HG03558 (cell line): Measurements from ENCODE around the gene STAB2.
"Not testable (repeated sequence)": the region's sequence is repeated elsewhere in the genome, so short reads cannot be mapped to it uniquely, and the experiment has no call there.

Experiments
- ATAC-seq: cut with Tn5 transposase; IDR thresholded peaks from one replicate; pipeline ENCODE4 v1.9.1; 2021; ENCODE audit warnings: moderate number of reproducible peaks; ENCODE audit not compliant: unreplicated experiment; ENCODE audit errors: extremely low read depth

The STAB2 gene

DNA sequence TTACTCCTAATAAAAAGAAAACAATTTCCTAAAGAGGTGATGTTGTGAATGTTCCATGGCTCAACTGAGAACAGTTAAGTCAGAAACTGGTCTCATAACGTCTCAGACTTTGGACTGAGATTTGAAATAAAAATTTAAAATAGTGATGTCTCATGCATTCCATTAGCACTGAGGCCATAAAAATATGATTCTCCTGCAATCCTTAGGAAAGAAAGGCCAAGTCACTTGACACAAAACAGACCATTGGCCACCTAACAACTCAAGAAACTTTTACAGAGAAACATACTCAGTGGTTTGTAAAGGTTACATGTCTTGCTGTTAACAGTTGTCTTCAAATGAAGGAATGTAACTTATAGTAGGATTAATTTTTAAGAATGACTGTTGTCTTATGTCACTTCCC, 58.1 kb downstream of the STAB2 start:
- ATAC-seq = no peak

DNA sequence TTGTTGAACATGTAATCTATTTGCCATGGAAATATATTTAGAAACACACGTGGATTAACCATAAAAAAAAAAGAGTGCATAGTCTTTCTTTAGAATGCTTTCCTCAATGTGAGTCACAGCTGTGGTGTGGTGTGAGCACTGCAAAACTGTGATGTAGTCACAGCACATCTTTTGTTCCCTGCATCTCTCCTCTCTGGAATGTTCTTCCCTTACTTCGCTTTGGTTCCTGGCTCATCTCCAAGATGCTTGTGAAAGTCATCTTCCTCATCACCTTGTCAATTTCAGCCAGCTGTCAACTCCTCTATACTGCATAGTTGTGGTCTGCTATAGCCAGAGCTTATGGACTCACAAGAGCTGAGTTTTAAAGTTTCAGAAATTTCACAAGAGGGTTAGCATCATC, 60.2 kb downstream of the STAB2 start:
- no peak for ATAC-seq

DNA sequence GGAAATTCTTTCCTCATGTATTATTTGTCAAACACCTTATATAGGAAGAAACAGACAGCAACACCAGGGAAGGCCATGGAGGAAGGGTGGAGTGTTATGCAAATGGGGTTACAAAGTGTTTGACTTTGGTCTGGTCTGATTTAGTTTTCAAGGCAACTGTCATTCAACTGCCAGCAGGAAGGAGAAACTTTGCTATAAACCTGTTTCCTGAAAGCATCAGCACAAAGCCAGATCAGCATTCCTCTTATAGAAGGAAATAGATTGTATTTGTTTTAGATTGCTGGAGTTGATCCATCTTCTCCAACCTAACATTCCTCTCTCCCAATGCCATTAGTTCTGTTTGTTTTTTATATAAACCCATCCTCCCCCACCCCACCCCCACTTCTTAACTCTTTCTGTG, 65.7 kb downstream of the STAB2 start:
- no peak for ATAC-seq

DNA sequence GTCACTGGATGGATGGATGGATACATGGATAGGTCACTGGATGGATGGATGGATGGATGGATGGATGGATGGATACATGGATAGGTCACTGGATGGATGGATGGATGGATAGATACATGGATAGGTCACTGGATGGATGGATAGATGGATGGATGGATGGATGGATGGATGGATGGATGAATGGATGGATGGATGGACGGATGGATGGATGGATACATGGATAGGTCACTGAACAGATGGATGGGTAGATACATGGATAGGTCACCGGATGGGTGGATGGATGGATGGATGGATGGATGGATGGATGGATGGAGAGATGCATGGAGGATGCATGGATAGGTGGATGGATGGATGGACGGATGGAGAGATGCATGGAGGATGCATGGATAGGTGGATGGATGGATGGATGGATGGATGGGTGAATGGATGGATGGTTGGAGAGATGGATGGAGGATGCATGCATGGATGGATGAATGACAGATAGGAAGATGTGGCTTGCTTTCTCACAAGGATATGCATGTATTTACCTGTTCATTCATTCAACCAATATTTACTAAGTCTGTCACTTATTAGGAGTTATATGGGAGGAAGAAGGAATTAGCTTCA, 66.6 kb downstream of the STAB2 start:
- not testable (repeated sequence) for ATAC-seq

DNA sequence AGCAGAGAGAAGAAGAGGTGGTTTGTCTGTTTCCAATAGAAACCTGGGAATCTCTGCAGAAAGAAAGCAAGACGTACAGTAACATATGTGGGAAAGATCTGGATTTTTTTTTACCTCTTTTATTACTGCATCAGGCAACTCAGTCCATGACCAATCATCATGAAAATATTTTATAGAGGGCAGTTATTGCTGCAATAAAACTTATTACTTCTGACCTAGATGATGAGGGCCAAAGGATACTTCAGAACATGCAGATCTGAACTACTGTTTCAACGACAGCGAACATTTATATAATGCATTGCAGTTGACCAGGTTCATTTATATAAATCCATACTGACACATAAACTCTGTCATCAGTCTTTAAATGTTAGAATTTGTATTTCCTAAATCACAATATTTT, 67.7 kb downstream of the STAB2 start:
- no peak for ATAC-seq

DNA sequence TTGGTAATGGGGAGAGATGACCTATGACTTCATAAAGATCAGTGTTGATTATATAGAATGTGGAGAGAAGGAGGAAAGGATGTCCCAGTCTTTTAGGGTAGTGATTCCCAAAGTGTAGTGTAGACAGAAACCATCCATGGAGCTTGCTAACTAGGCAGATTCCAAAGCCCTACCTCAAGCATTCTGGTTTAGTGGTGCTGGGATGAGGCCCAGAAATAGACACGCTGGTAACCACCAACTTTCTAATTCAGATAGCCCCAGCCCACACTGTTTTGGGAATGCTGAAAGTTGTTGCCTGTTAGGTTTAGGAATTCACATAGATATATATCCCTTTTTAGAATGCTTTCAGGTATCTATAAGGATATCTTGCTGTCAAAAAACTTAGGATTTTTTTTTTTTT, 69.2 kb downstream of the STAB2 start:
- no peak for ATAC-seq

DNA sequence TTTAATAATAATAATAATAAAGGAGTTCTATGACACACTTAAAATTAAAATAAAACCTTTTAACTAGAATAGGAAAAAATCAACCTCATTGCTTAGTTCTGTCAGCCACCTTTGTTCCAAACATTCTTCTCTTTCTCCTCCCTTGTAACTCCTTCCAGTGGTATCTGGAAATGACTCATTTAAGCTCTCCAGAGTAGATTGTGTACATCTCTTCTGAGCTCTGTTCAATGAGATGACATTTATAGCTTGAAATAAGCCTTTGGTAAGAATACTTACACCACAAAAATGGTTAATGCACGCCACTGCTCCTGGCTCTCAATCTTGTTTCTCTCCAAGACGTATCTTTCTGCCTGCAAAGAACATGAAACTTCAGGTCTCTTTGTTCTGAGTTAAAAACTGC, 70.3 kb downstream of the STAB2 start:
- ATAC-seq = no peak

DNA sequence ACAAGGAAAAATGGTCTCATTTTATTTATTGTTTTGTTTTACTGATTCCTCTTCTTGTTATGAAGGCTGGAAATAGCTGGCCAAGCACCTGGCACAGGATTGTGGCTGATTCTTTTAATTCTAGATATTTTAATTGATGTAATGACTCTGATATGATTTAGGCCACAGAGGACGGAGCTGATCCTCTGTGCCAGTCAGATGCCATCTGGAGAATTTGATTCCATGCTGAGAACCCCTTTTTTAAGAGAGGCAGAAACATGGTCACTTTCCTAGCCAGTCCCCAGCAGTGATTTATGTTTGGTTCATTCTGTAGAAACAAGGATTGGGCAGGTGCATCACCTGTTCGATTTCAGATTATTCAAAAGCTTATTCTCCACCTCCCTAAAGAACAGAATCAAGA, 77.6 kb downstream of the STAB2 start:
- ATAC-seq = no peak

DNA sequence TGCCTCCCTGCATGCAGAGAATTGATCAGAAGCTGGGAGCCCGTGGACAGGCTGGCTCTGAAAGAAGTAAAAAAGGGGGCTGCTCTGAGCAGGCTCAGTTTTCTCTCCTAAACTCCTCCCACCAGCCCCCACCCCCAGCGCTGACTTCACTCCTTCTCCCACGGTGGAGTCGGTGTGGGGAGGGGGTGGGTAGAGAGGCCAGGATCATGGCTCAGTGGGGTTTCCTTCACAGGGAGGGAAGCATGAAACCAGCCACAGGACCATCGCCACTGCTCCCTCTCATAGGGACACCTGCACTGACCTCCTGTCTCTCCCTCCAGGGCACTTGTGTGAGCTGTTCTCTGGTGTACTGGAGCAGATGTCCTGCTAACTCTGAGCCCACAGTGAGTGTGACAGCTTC, 78.9 kb downstream of the STAB2 start:
- no peak for ATAC-seq

DNA sequence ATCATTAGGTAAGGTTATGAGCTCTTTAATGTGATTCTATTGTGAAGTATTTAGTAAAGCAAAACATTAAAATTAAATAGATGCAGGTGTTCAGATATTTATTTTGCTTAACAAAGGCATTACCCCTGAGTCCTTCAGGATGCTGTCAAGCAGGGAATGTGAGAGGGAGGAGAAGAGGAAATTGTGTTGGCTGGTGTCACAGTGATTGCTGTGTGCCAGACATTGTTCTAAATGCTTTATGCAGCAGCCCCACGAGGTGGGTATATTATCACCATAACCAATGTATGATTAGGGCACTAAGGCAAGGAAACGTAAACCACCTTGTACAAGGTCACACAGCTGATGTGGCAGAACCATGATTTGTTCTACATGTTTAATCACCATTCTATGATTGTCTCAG, 80.1 kb downstream of the STAB2 start:
- ATAC-seq = no peak

DNA sequence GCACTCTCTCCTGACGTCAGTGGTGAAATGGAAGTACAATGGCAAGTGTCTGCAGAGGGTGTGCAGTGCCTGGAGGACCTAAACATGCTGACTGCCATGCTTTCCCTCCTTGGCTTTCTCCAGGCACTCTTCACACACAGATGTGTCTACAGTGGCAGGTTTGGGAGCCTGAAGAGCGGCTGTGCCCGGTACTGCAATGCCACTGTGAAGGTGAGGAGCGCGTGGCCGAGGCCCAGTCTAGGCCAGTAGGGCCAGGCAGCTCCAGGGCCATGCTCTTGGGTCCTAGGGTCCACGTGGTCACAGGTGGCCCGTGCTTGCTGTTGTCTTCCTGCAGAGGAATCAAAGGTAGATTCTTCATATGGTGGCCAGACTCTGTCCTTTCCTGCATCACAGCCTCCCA, 81.4 kb downstream of the STAB2 start:
- ATAC-seq = no peak

DNA sequence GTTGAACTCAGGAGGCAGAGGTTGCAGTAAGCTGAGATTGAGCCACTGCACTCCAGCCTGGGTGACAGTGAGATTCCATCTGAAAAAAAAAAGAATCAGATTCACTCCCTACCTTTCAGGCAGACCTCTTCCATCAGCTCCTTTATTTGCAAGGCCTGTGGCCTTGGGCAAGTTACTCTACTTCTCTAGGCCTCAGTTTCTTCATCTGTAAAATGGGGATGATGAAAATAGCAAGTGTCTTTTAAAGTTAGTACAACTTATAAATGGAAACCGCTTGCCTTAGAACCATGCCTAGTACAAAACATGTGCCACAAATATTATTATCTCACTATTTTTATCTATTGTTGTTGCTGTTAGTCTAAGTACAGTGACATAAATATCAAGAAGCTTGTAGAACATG, 84.3 kb downstream of the STAB2 start:
- no peak for ATAC-seq

DNA sequence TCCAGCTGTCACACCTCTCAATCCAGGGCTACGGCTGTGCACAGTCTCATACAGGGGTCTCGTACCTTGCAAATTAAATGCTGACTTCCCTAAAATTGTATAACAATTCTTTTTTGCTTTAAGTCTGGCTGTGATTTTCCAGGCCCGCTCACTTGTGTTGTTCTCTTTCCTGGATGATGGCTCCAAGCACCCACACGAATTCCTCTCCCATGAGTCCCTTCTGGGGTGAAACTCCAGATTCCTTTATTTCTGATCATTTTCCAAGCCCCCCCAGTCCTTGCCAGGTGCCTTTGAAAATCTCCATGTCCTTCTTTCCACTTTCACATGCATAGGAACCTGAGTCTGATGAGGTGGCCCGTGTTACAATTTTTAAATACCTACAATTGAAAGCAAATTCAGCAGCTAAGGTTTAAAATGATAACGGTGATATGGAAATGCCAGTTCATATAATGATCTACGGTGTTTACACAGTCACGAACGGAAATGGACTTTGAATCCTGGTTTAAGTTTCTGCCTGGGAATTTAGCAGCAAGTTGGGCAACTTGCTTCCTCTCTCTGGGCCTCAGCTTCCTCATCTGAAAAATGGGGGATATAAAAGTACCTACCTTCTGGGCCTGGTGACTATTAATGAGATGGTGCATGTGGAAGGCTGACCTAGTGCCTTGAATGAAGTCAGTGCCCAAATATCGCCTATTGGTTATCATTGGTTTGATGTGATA, 85.5 kb downstream of the STAB2 start:
- no peak for ATAC-seq

DNA sequence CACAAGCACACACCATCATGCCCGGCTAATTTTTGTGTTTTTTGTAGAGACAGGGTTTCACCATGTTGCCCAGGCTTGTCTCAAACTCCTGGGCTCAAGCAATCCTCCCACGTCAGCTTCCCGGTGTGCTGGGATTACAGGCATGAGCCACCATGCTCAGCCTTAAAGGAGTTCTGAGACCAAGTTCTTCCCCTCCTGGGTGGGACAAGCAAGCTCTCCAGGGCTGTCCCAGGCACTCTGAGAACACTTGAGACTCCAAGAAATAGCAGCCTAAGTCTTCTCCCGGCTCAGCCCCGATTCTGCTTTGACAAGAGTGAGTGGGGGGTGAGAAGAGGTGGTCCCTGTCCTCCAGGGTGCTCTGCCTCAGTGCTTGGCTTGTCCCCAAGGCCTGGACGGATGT, 86.4 kb downstream of the STAB2 start:
- ATAC-seq = no peak

DNA sequence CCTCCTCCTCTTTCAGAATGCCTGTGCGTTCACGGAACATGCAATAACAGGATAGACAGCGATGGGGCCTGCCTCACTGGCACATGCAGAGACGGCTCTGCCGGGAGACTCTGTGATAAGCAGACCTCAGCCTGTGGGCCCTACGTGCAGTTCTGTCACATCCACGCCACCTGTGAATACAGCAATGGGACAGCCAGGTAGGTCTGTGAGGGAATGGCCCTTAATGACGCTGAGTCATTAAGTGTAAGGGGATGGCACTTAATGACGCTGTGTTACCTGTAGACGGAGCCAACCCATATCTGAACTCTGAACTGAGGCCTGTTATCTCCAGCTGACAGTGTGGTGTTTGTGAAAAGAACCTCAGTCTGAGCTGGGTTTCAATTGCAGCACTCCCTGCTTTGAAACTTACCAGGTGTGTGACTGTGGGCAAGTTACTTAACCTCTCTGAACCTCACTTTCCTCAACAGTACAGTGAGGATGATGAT, 86.9 kb downstream of the STAB2 start:
- no peak for ATAC-seq

DNA sequence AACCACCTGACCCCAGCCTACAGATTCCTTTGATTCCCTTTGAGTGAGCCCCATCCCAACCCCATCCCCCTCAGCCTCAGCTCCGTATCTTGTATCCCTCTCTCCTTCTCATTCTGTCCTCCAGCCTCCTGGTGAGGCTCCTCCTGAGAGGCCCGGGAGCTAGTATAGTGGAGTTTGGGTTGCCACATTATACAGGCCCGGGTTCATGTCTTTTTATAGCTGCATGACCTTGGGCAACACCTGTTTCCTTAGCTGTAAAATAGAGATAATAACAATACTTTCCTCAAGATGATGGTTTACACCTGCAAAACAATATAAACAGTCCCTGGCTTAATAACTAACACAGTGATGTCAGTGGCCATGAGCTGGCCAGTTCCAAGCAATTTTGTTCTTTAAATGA, 89.8 kb downstream of the STAB2 start:
- ATAC-seq = no peak

DNA sequence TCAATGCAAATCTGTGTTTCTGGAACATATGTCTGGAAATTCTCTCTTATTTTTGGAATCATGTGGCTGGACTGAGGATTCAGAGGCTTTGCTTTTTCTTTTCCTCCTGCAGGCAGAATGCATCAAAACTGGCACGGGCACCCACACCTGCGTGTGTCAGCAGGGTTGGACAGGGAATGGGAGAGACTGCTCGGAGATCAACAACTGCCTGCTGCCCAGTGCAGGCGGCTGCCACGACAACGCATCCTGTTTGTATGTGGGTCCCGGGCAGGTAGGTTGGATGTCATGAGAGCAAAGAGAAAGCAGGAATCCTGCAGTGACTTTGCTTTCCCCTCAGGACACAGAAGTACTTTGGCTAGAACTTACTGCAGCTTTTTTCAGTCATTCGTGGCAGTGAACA, 90.3 kb downstream of the STAB2 start:
- ATAC-seq = no peak

DNA sequence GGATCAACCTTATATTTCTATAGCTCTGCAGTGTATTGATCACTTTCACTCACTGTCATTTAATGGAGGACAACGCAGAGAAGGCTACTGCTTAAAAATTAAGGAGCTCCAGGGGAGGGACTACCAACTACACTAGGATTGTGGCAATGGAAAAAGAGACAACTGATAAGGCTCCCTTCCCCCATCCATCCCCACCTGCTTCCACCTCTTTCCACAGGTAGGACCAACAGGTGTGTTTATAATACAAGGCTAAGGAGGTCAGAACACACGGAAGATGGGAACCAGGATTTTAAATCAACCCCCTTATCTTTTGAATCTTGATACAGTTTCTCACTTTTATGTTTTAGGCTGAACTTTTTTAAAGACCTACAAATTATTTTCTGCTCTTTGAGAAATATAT, 90.8 kb downstream of the STAB2 start:
- no peak for ATAC-seq

DNA sequence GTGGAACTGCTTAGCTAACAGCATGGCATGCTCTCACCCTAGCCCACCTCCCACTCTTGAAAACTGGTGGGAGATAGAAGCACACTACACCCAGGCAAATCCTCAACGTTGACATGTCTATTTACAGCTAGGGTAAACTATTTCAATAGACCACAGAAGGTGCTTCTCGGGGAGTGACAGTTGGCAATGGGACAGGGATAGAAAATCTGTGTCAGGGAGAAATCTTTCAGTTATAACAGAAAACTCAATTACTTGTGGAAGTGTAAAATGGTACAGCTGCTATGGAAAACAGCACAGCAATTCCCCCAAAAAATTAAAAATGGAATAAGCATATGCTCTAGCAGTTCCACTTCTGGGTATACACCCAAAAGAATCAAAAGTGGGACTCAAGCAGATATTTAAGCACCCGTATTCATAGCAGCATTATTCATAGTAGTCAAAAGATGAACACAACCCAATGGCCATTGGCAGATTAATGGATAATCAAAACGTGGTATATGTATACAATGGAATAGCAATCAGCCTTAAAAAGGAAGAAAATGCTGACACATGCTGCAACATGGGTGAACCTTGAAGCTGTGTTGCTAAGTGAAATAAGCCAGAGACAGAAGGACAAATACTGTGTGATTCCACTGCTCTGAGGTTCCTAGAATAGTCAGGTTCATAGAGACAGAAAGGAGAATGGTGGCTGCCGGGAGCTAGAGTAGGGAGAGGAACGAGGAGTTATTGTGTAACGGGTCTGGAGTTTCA, 92.5 kb downstream of the STAB2 start:
- ATAC-seq = no peak

DNA sequence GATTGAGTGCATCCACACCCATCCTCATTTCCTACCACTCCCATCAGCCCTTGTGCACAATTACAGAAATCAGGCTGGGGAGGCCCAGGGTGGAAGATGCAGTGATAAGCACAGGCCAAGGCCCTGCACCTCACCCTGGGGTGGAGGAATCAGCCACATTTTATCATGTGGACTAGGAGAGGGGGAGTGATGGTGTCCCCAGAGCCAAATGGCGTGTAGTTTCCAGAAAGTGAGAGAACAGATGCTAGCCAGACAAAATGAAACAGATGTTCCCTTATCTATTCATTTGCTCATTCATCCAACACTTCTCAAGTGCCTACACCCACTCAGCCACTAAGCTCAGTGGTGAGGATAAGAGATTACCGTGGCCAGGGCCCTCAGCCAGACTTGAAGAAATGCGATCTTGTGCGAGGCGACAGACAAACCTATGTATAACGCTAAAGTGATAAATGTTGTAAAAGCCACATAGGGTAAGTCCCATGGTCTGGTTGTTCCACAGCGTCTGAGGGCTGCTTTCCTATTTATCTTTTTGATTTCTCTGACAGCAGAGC, 93.6 kb downstream of the STAB2 start:
- no peak for ATAC-seq

DNA sequence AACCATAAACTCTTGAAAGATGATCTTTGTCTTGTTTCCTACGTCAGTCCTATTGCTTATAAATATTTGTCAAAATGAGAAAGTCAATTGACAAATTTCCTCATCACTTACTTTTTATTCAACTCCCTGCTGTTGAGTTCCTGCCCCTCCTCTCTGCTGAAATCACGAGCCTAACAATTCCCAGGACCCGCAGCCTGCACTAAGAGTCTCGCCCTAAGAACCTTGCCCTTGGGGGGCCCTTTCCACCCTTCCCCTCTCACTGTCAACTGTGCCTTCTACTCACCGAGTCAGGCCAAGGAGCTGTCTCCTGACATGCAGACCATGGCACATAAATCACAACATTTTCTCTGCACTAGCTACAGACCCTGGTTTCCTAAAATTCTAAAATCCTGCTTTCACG, 99.0 kb downstream of the STAB2 start:
- ATAC-seq = no peak
